HepG2 (cell line): ENCODE measurements around the gene SHISA5. TPM values are rescaled to one million over a fixed set of nuclear protein-coding genes. Genes with fewer than 3 reads are reported as not detected.

Experiments
- ATAC-seq: fragments of 200-7000 bp; cut with Tn5 transposase; 3 replicates; pipeline ENCODE4 v1.9.1; 2020; ENCODE audit warnings: mild to moderate bottlenecking, moderate library complexity
- BruUV-seq: library from RNA; stranded (reverse); fragments of 400-500 nt; replicated peaks from 2 replicates; lab custom pipeline; 2021; lab: Mats Ljungman, UMichigan
- CTCF ChIA-PET: fragments of 300-600 bp; formaldehyde crosslinking; extraction: SDS; loops from one replicate; lab custom pipeline; 2021; ENCODE audit warnings: low total read pairs, inconsistent platforms, low intra/inter-chr PET ratio; lab: Yijun Ruan, JAX
- POLR2A ChIA-PET: fragments of 350-600 bp; sonication (Branson Sonifier 250); formaldehyde crosslinking; loops from one replicate; lab custom pipeline; 2020; ENCODE audit warnings: antibody characterized with exemption, inconsistent platforms; lab: Yijun Ruan, JAX
- DNase-seq: peaks from one replicate; pipeline ENCODE4 v3.0.0-alpha.2; 2015; ENCODE audit warnings: low spot score
- FAIRE-seq: peaks from 3 replicates; lab custom pipeline; 2011; peaks lifted over from hg19 to GRCh38; lab: Jason Lieb, UNC
- H2AFZ ChIP-seq: one replicate; pipeline ENCODE4 v1.6.1; 2011; ENCODE audit warnings: low read length, inconsistent platforms
- H3K27ac ChIP-seq: fragments of 300-600 bp; 3 replicates; pipeline ENCODE4 v1.8.0; 2011; ENCODE audit warnings: mixed run types, mild to moderate bottlenecking, mixed read lengths, low read length, inconsistent platforms; ENCODE audit not compliant: insufficient read depth; ENCODE audit errors: extremely low read length
- H3K27me3 ChIP-seq, 2 experiments: fragments of 200-600 bp in 1 of 2; 2 replicates in 1 of 2; 3 replicates in 1 of 2; pipeline versions ENCODE4 v1.6.0 to v1.8.0; 2011; ENCODE audit warnings: low read length in 2 of 2, mild to moderate bottlenecking in 2 of 2, moderate library complexity in 2 of 2, inconsistent platforms in 1 of 2; ENCODE audit not compliant: insufficient read depth in 2 of 2, control insufficient read depth in 1 of 2
- H3K36me3 ChIP-seq, 2 experiments: fragments of 200-600 bp in 1 of 2; replicated peaks in 1 of 2; 2 replicates in 1 of 2; 3 replicates in 1 of 2; pipeline versions ENCODE4 v1.5.1 to v1.8.0; 2011; ENCODE audit warnings: low read length in 2 of 2, inconsistent platforms in 1 of 2; ENCODE audit not compliant: insufficient read depth in 2 of 2, control insufficient read depth in 1 of 2
- H3K4me1 ChIP-seq: 2 replicates; pipeline ENCODE4 v1.5.1; 2012; ENCODE audit warnings: low read length, inconsistent platforms; ENCODE audit not compliant: insufficient read depth
- H3K4me2 ChIP-seq: 2 replicates; pipeline ENCODE4 v1.6.0; 2011; ENCODE audit warnings: low read depth, low read length, inconsistent platforms
- H3K4me3 ChIP-seq, 3 experiments: fragments of 200-600 bp in 1 of 3; sonication (generic), shearing (Covaris generic) in 1 of 3; replicated peaks in 1 of 3; 2 replicates each; pipeline ENCODE4 v1.5.1; 2011 to 2016; ENCODE audit warnings: low read length in 3 of 3, inconsistent platforms in 2 of 3, low read depth in 2 of 3, mild to moderate bottlenecking in 2 of 3, control low read depth in 1 of 3, mixed read lengths in 1 of 3; ENCODE audit not compliant: insufficient read depth in 1 of 3
- H3K79me2 ChIP-seq: one replicate; pipeline ENCODE4 v1.6.1; 2011; ENCODE audit warnings: low read length, inconsistent platforms; ENCODE audit not compliant: insufficient read depth
- H3K9ac ChIP-seq: 2 replicates; pipeline ENCODE4 v1.6.0; 2011; ENCODE audit warnings: mild to moderate bottlenecking, low read depth, low read length, inconsistent platforms; ENCODE audit not compliant: insufficient read depth
- H3K9me3 ChIP-seq: 2 replicates; pipeline ENCODE4 v1.5.1; 2012; ENCODE audit warnings: mild to moderate bottlenecking, low read length
- H4K20me1 ChIP-seq: 2 replicates; pipeline ENCODE4 v1.6.0; 2011; ENCODE audit warnings: inconsistent platforms, mild to moderate bottlenecking, low read length, moderate library complexity; ENCODE audit not compliant: insufficient read depth
- ARID2 ChIP-seq: sonication (generic); formaldehyde crosslinking; IDR thresholded peaks from 2 replicates; pipeline ENCODE4 v1.8.1; 2022; ENCODE audit warnings: mild to moderate bottlenecking, missing genetic modification reagents, borderline replicate concordance
- HMGA1 ChIP-seq: sonication (generic); formaldehyde crosslinking; conservative IDR thresholded peaks from 2 replicates; pipeline ENCODE4 v1.4.0; 2020; ENCODE audit warnings: missing genetic modification reagents
- HNRNPL ChIP-seq: fragments of 200-400 bp; formaldehyde crosslinking; IDR thresholded peaks from 2 replicates; pipeline ENCODE4 v1.6.1; 2017; ENCODE audit warnings: mild to moderate bottlenecking, low read depth, low read length
- HOXA3 ChIP-seq: sonication (generic); formaldehyde crosslinking; IDR thresholded peaks from 2 replicates; pipeline ENCODE4 v1.5.0; 2020; ENCODE audit warnings: missing genetic modification reagents
- KDM1A ChIP-seq: IDR thresholded peaks from 2 replicates; pipeline ENCODE4 v1.6.1; 2016; ENCODE audit warnings: missing compliant biosample characterization
- MTA3 ChIP-seq: sonication (generic); formaldehyde crosslinking; IDR thresholded peaks from 2 replicates; pipeline ENCODE4 v1.4.0; 2020; ENCODE audit warnings: missing genetic modification reagents
- MTF1 ChIP-seq: sonication (generic); formaldehyde crosslinking; IDR thresholded peaks from 2 replicates; pipeline ENCODE4 v1.5.0; 2020; ENCODE audit warnings: missing genetic modification reagents
- NCOR1 ChIP-seq: fragments of 200-600 bp; sonication (generic); IDR thresholded peaks from 2 replicates; pipeline ENCODE4 v1.7.0; 2017; ENCODE audit warnings: antibody characterized with exemption, low read length, borderline replicate concordance
- POGZ ChIP-seq: sonication (generic); formaldehyde crosslinking; IDR thresholded peaks from 2 replicates; pipeline ENCODE4 v1.4.0; 2020; ENCODE audit warnings: mild to moderate bottlenecking, missing genetic modification reagents
- SNRNP70 ChIP-seq: fragments of 200-400 bp; formaldehyde crosslinking; IDR thresholded peaks from 2 replicates; pipeline ENCODE4 v1.6.1; 2017; ENCODE audit warnings: mild to moderate bottlenecking, low read depth, low read length, moderate library complexity
- SP2 ChIP-seq: sonication (generic); formaldehyde crosslinking; IDR thresholded peaks from 2 replicates; pipeline ENCODE4 v1.5.1; 2020; ENCODE audit warnings: mild to moderate bottlenecking, missing genetic modification reagents
- TAF15 ChIP-seq: fragments of 200-400 bp; formaldehyde crosslinking; IDR thresholded peaks from one replicate; pipeline ENCODE4 v1.6.1; 2018; ENCODE audit warnings: mild to moderate bottlenecking, low read depth, low read length; ENCODE audit not compliant: poor library complexity, severe bottlenecking
- TARDBP ChIP-seq: sonication (generic); formaldehyde crosslinking; IDR thresholded peaks from 2 replicates; pipeline ENCODE4 v1.8.0; 2022; ENCODE audit warnings: mild to moderate bottlenecking, missing genetic modification reagents
- ZFP37 ChIP-seq: sonication (generic); formaldehyde crosslinking; IDR thresholded peaks from 2 replicates; pipeline ENCODE4 v1.4.0; 2020; ENCODE audit warnings: missing genetic modification reagents, borderline replicate concordance
- ZFYVE20 ChIP-seq: sonication (generic); formaldehyde crosslinking; IDR thresholded peaks from 2 replicates; pipeline ENCODE4 v1.8.0; 2023; ENCODE audit warnings: low read depth, mild to moderate bottlenecking, moderate library complexity, missing genetic modification reagents, borderline replicate concordance
- ZNF615 ChIP-seq: sonication (generic); formaldehyde crosslinking; IDR thresholded peaks from 2 replicates; pipeline ENCODE4 v1.5.0; 2020; ENCODE audit warnings: mild to moderate bottlenecking, missing genetic modification reagents, borderline replicate concordance
- ZNF7 ChIP-seq: IDR thresholded peaks from 2 replicates; pipeline ENCODE4 v1.6.1; 2016; ENCODE audit warnings: missing biosample characterization, missing genetic modification reagents
- ZNF839 ChIP-seq: sonication (generic); formaldehyde crosslinking; IDR thresholded peaks from 2 replicates; pipeline ENCODE4 v1.4.0; 2020; ENCODE audit warnings: missing genetic modification reagents, mild to moderate bottlenecking, borderline replicate concordance
- WGBS: methylation state at CpG from one replicate; pipeline ENCODE4 v1.1.6; 2017; ENCODE audit warnings: low lambda C conversion rate; 5-methylcytosine and 5-hydroxymethylcytosine counted together
- in situ Hi-C: cut with HindIII; loops from 2 replicates; pipeline ENCODE4 v1.10.0; 2017; ENCODE audit warnings: low pct_unique_long_range_greater_than_20kb; ENCODE audit not compliant: extremely low pct_ligation_motif_present
- intact Hi-C: fragments of 100-400 bp; cut with micrococcal nuclease; formaldehyde crosslinking; loops from one replicate; pipeline ENCODE4 v1.10.0; 2022; ENCODE audit not compliant: unreplicated experiment
- polyA plus RNA-seq, 8 experiments: library from polyadenylated mRNA; depleted of rRNA in 3 of 8; stranded (reverse) in 7 of 8; unstranded in 1 of 8; fragments of >200 nt; fragmentation: Illumina TruSeq in 4 of 8; extraction: Trizol in 4 of 8; gene quantifications; 2 replicates each; pipeline versions ENCODE4 v1.2.1 to v1.2.3, GENCODE V29; 2011 to 2016; ENCODE audit warnings: low read depth in 4 of 8, missing spikeins in 1 of 8, mixed read lengths in 1 of 8; ENCODE audit not compliant: insufficient read depth in 1 of 8
- total RNA-seq, 5 experiments: library from RNA; depleted of rRNA; stranded (reverse); fragments of >200 nt; fragmentation: Illumina TruSeq; extraction: Trizol; gene quantifications; 2 replicates each; pipeline ENCODE4 v1.2.3, GENCODE V29; 2016; ENCODE audit warnings: low read depth in 1 of 5
- TF ChIP-seq, protein P1 (sequence below): IDR thresholded peaks from 2 replicates; pipeline ENCODE4 v1.6.1; 2016
- TF ChIP-seq, protein P2 (sequence below): sonication (generic); formaldehyde crosslinking; IDR thresholded peaks from 2 replicates; pipeline ENCODE4 v1.5.0; 2020; ENCODE audit warnings: missing genetic modification reagents
- TF ChIP-seq, protein P3 (sequence below): sonication (generic); formaldehyde crosslinking; IDR thresholded peaks from 2 replicates; pipeline ENCODE4 v1.4.0; 2020; ENCODE audit warnings: mild to moderate bottlenecking, low read depth, missing genetic modification reagents

SHISA5 gene
- total and polyA plus RNA-seq, 2 of the 13 experiments (the other 11 are each of a cell fraction or from before 2014, with no cell fraction given), result 75.8 to 91.4 TPM

DNA sequence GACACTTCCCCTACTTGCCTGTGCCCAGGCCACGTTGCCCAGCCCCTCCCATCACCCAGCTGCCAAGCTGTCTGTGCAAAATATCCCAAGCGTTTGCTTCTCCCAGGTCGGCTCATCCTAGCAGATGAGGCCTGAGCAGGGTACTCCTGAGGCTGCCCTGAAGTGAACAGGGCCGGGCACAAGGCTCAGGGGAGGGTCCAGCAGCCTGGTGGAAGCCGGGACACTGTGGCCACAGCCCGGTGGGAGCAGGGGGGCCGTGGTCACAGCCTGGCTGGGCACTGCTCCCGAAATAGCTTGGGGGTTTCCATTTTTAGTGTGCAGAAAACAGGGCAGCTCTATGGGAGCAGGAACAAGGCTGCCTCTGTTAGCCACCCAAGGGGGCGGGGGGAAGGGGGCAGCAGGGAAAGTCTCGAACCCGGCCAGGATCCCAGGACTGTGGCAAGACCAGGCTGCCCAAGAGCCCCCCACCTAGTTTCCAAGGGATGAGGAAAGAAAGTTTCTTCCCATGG, 77.5 kb downstream of the SHISA5 start (continued):
- TF ChIP-seq ZNF615, result no peak

DNA sequence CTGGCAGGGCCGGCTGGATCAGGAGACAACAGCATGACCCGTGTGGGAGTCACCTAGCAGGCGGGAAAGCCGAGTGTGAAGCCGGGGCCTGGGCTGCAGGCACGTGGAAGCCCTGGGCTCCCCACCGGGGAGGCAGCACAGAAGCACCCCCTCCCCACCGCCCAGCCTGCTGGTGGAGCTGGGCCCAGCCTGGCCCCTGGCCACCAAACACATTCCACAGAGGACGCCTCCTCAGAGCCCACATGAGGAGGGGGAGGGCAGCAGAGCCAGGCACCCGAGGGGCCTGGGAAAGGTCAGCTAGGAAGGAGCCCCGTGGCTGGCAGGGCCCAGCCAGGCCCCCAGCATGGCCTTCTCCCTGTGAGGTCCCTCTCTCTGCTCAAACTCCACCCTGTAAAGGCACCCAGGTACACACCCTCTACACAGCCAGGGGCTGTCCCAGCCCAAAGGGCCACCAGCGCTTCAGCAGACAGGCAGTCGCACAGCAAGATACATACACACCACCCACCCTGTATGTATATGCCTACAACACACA, 78.6 kb downstream of the SHISA5 start:
- FAIRE-seq (no peak), DNase-seq (no peak), ATAC-seq (no peak)
- in situ Hi-C loops, result no loop called here
- 81% methylated on average over 6 of the region's 13 CpGs for WGBS
- ChIA-PET POLR2A (interaction anchor here (1.0 to 3.0 kb wide), 4 partner anchors 11 to 22 kb away, joined by 3 to 17 read pairs (median 10); partner anchors contain the start of genes CCDC51 and TMA7), CTCF (interaction anchor here (3.1 kb wide), 1 partner anchor 10 kb away, joined by 14 read pairs; no protein-coding TSS in a partner anchor)
- no TSS peak for BruUV-seq
- H4K20me1 ChIP-seq, result peaks cover 80% of the 10 kb centered on the region
- intact Hi-C loops, result no loop called here
- H3K79me2 ChIP-seq, result peaks cover 71% of the 10 kb centered on the region
- H3K27ac ChIP-seq, result peak overlapping the region; percentile 99
- H3K4me1 ChIP-seq, result peaks cover 68% of the 10 kb centered on the region
- H3K4me2 ChIP-seq, result peak overlapping the region; percentile 100
- no peak overlapping the region for H2AFZ ChIP-seq
- H3K36me3 ChIP-seq, result peaks cover 35 to 54% of the 10 kb centered on the region in 2 experiments
- peak overlapping the region; percentile 96 for H3K9ac ChIP-seq
- H3K27me3 ChIP-seq, result no peaks in the 10 kb centered on the region
- no peaks in the 10 kb centered on the region for H3K9me3 ChIP-seq
- peak overlapping the region in 1 of 3 experiments; percentile 93; a peak in 2 of 6 replicates for H3K4me3 ChIP-seq
- TF ChIP-seq HMGA1 (CRISPR knock-in tag), result no peak
- TF ChIP-seq ZNF7 (CRISPR knock-in tag), result no peak
- TF ChIP-seq KDM1A (CRISPR knock-in tag), result no peak
- TF ChIP-seq ZNF839, result 0 out of 2 replicates have a peak, but pooled peaks have one; percentile 27
- no peak for TF ChIP-seq ZFP37
- TF ChIP-seq NCOR1, result no peak
- no peak for TF ChIP-seq ARID2 (CRISPR knock-in tag)
- TF ChIP-seq POGZ (CRISPR knock-in tag), result no peak
- TF ChIP-seq HNRNPL, result 0 out of 2 replicates have a peak, but pooled peaks have one; percentile 61
- TF ChIP-seq, protein P1, sequence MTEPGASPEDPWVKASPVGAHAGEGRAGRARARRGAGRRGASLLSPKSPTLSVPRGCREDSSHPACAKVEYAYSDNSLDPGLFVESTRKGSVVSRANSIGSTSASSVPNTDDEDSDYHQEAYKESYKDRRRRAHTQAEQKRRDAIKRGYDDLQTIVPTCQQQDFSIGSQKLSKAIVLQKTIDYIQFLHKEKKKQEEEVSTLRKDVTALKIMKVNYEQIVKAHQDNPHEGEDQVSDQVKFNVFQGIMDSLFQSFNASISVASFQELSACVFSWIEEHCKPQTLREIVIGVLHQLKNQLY (CRISPR knock-in tag), result no peak
- no peak for TF ChIP-seq SNRNP70
- no peak for TF ChIP-seq MTA3 (CRISPR knock-in tag)
- no peak for TF ChIP-seq MTF1 (CRISPR knock-in tag)
- TF ChIP-seq, protein P2, sequence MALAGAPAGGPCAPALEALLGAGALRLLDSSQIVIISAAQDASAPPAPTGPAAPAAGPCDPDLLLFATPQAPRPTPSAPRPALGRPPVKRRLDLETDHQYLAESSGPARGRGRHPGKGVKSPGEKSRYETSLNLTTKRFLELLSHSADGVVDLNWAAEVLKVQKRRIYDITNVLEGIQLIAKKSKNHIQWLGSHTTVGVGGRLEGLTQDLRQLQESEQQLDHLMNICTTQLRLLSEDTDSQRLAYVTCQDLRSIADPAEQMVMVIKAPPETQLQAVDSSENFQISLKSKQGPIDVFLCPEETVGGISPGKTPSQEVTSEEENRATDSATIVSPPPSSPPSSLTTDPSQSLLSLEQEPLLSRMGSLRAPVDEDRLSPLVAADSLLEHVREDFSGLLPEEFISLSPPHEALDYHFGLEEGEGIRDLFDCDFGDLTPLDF (CRISPR knock-in tag), result no peak
- TF ChIP-seq ZFYVE20, result no peak
- TF ChIP-seq TARDBP (CRISPR knock-in tag), result 0 out of 2 replicates have a peak, but pooled peaks have one; percentile 58
- TF ChIP-seq, protein P3, sequence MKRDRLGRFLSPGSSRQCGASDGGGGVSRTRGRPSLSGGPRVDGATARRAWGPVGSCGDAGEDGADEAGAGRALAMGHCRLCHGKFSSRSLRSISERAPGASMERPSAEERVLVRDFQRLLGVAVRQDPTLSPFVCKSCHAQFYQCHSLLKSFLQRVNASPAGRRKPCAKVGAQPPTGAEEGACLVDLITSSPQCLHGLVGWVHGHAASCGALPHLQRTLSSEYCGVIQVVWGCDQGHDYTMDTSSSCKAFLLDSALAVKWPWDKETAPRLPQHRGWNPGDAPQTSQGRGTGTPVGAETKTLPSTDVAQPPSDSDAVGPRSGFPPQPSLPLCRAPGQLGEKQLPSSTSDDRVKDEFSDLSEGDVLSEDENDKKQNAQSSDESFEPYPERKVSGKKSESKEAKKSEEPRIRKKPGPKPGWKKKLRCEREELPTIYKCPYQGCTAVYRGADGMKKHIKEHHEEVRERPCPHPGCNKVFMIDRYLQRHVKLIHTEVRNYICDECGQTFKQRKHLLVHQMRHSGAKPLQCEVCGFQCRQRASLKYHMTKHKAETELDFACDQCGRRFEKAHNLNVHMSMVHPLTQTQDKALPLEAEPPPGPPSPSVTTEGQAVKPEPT (CRISPR knock-in tag), result no peak
- TF ChIP-seq SP2 (CRISPR knock-in tag), result no peak
- TF ChIP-seq HOXA3 (CRISPR knock-in tag), result no peak
- TF ChIP-seq TAF15, result no peak
